GM19193 (cell line): ENCODE data around the gene MTHFD2.

Experiments used
- POLR2A ChIP-seq: IDR thresholded peaks from 4 replicates; pipeline ENCODE4 v1.6.1; 2011; ENCODE audit not compliant: insufficient read depth, insufficient read length; ENCODE audit errors: extremely low read depth

The MTHFD2 gene

DNA sequence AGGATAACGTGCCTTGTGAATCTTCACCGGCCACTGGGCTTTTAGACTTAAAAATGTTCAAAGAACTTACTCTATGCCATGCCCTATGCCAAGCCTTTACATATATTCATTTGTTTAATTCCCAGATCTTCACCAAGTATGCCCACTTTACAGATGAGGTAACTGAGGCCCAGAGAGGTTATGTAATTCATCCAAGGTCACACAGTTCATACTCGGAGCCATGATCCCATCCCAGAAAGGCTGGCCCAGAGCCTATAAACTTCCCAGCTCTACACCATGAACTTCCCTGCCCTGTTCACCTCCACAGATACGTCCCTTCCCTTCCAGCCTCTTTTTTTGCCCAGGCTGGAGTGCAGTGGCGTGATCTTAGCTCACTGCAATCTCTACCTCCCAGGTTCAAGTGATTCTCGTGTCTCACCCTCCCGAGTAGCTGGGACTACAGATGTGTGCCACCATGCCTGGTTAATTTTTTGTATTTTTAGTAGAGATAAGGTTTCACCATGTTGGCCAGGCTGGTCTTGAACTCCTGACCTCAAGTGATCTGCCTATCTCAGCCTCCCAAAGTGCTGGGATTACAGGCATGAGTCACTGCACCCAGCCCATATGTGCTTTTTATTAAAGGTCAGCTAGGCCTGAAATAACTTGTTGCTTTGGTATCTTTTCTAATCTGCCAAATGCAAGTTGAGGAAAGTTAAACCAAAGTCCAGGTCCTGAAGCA, 44.1 kb downstream of the MTHFD2 start:
- no peak for TF ChIP-seq POLR2A

DNA sequence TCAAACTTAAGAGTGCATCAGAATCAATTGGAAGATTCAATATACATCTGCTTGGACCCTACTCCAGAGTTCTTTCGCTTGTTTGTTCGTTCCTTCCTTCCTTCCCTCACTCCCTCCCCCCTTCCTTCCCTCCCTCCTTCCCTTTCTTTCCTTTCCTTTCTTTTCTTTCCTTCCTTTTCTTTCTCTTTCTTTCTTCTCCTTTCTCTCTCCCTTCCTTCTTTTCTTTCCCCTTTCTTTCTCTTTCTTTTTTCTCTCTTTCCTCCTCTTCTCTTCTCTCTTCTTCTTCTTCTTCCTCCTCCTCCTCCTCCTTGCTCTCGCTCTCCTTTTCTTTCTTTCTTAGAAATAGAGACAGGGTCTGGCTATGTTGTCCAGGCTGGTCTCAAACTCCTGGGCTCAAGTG, 45.9 kb downstream of the MTHFD2 start:
- TF ChIP-seq POLR2A, result no peak

DNA sequence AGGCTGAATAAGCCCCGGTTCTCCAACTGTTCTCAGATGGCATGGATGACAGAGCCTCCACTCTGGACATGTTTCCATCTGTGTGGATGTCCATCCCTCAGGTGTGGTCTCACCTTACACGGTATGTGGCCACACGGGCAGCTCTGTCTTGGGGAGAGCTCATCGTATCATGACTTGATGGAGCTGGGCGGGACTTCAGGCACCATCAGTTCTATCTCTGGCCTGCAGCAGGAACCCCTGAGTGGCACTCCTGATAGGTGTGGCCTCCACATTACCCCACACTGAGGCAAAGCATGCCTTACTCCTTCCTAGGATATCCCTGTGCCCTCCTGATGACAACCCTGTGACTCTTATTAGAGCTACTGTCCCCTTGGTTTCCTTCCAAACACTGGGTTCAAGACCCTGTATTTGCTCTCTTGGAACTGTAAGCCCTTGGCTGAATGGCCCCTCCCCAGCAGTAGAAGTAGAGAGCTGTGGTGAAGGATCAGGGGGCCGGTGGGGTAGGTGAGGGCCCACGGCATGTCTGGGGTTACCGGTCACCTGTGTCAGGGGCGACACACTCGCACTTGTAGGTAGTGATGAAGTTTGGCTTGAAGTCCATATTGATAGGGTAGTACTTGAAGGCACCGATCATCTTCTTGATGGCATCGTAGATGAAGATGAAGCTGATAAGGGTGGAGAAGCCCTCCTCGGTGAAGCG, 48.2 kb downstream of the MTHFD2 start:
- no peak for TF ChIP-seq POLR2A

DNA sequence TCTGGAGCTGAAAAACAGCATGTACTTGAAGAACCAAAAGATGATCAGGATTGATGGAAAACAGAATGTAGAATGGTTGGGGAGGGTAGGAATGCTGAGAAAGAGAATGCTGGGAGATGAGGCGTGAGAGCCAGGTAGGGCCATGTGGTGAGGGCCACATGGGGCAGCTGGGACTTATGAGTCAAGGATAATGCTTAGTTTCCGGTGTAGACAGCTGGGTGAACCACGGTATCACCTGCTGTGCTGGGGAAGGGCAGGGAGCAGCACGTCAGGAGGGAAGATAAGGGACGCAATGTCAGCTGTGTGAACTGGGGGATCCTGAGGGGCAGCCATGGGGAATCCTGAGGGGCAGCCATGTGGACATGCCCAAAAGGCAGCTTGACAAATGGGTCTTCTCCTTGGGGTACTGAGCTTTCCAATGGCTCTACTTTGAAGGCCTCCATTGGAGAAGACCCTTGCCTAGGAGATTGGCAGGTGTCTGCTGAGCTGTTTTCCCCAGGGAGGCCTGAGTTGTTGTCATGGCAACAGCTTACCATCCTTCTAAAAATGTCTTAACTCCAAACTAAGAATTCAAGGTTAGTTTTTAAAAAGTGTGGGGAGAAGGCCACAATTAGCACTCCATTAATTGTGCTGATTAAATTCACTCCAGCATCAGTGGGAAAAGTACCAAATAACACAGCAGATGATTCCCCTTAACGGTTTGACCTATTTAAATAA, 51.1 kb downstream of the MTHFD2 start:
- TF ChIP-seq POLR2A, result no peak

DNA sequence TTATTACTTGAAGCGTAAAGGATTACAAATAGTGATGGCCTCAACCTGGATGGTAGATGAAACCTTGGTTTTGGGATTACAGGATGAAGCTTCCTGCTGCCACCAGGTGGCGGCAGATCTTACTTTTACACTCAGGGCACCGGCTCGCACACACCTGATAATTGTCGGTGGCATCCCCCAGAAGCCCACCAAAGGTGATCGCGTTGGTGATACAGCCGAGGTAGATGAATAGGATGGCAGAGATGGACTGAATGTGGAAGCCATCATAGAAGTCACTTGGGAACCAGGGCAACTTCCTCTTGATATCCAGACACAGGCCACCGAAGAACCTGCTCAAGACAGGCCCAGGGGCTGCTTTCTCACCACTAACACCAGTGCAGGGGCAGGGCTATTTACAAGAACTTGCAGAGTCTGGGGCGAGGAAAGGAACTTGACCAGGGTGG, 51.8 kb downstream of the MTHFD2 start:
- no peak for TF ChIP-seq POLR2A

DNA sequence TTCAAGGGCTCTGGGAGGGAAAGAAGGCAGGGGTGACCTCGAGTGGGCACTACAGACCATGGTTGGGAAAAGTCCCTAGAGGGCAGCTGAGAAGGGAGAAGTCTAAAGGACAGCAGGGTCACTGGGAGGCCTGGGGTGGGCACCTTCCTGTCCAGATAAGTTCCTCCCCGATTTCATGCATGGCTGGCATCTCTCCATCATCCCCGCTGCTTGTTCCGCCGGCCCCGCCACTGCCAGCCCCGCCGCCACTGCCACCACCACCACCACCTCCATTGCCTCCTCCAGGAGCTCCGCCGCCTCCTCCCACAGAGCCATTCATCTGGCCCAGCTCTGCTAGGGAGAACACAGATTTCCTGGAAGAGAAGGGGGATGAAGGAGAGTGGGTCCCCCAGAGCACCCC, 53.6 kb downstream of the MTHFD2 start:
- no peak for TF ChIP-seq POLR2A

DNA sequence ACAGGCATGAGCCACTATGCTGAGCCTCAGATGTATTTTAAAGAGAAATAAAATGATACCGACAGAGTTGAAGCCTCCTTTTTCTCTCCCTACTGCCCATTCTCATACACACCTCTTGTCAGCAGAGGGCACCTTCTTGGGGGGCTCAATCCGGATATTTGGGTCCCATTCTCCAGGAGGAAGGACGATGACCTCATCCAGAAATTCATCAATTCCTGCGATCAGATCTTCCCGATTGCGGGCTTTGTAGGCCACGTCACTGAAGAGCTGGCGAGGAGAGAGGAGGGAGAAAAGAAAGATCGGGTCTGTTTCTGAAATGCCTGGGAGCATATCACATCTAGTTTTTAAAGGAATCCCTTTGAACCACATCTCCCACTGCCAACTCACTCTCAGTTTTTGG, 54.4 kb downstream of the MTHFD2 start:
- no peak for TF ChIP-seq POLR2A

DNA sequence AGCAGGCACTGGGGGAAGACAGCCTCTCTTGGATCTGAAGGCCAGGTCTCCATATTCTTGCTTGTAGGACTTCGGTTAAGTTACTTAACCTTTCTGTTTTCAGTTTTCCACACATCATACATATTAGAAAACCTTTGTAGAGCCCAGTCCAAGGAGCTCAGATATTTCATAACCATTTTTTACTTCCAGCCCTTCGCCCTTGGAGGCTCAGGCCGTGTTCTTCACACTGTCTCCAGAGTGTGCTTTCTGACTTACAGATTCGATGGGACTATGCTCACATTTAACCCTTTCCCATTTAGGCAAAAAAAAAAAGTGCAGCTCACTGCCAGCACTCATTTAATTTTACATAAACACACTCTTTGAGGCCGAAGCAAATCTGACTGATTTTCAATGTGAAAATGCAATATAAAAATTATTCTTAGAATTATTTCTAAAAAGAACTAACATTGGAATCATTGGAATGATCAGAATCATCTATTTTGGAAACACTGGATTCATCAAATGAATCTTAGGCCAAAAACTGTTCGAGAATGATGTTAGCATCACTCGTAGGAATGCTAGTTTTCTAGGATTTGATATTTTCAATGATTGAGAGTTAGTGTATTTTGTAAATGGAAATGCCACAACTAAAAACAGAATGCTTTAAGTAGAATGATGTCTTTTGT, 55.0 kb downstream of the MTHFD2 start:
- TF ChIP-seq POLR2A, result no peak

DNA sequence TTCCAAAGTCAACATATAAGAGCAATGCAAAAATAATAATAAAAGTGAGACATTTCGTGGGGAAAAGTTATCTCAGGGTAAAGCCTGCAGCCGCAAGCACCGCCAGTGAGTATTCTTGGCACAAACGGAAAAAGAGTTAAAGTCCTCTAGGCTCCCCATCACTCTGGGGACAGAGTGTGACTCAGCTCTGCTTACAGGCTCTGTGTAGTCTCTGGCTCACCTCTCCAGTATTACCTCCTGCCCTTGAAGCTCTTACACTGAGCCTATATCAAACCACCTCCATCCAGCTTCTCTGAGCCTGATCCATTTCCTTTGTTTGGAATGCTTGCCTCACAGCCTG, 55.5 kb downstream of the MTHFD2 start:
- no peak for TF ChIP-seq POLR2A

DNA sequence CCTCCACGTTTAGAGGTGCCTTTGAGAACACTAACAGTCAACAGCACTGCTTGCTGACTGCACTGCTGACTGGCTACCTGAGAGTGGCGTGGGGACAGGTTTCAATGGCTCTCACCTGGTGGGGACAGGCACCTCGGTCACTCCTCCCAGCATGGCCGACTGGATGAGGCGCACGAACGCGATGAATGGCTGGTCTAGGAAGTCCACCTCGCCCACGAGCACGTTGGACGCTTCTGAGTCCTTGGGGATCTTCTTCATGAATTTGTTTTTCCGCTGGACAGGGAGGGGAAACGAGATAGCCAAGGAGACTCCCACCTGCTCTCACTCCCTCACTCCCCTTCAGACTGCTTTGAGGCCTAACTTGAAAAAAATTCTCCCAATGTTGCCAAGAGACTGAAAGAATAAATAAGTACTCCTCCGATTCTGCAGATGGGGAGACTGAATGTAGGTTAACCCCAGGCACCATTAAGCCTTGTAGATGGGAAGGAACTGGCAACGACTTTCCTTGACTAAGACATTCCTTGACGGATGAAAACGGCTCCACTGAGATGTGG, 57.3 kb downstream of the MTHFD2 start:
- no peak for TF ChIP-seq POLR2A

DNA sequence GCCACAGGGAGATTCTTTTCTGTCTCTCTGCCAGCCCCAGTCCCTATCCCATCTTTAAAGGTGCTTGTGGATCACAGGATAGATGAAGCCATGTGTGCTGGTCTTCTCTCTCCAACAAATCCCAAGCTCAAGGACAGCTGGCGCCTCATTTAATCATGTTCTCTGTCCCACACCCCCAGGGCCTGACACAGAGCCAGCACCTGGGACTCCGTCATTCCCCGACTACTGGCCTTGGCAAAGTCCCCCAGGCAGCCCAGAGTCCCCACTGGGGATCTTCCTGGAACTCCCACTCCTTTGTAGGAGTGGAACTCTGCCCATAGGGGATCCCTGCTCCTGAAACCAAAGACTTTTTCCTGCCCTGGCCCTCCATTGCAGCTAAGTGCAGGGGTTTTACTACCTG, 60.8 kb downstream of the MTHFD2 start:
- no peak for TF ChIP-seq POLR2A

DNA sequence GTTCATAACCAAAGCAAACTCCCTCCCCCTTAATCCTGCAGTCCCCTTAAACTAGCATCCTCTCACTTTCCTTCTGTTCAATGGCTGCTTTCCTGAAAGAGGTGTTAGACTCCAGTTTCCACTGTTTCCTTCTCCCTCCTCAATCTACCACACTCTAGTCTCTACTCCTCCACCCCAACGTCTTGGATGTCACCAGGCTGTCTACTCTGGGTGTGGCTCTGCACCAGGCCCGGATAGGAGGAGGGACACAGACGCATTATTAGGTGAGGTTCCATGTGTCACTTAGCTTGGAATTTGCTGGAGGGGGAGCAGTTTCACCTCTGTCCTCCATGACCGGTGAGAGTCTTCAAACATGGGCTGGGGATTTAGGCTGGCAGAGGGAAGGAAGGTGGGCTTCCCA, 61.3 kb downstream of the MTHFD2 start:
- no peak for TF ChIP-seq POLR2A

DNA sequence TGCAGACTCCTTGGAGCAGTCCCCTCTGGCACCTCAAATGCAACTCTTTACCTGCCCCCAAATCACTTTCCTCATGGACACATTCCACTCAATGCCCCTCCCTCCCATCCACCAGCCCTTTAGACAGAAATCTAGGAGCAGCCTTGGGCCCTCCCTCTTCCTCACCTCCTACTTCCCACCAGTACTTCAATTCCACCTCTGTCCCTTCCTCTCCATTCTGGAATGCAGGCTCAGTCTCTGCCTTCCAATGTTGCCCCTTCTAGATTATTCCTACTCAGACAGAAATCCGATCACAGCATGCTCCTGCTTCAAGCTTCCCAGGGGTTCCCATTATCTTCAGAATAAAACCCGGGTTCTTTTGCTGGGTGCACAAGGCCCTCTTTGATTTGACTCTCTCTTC, 62.1 kb downstream of the MTHFD2 start:
- no peak for TF ChIP-seq POLR2A

DNA sequence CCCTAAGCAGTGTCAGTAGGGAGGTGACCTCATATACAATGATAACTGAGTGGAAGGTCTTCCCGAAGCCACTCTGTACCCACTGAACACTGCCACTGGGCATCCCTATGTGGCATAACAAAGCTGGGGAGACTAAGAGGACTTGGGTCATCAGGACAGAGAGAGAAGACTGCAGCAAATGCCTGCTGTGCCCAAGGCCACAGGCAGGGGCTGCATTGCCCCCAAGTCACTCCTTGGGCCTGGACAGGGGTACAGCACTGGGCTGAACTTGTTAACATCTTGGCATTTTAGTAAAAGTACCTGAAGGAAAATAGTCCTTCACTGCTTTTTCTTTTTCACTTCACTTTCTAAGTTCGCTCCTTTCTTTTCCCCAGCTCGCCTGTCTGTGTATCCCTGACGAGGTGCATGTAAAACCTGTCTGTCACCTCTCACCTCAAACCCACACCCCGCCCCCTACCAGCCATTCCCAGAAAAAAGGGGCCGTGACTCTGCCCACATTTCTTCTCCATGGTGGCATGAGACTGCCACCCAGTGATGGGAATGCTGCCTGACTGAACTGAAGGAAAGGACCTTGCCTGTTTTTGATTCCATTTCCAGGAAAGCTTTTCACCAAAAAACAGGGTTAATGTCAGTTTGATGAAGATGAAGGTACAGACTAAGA, 62.9 kb downstream of the MTHFD2 start:
- no peak for TF ChIP-seq POLR2A

DNA sequence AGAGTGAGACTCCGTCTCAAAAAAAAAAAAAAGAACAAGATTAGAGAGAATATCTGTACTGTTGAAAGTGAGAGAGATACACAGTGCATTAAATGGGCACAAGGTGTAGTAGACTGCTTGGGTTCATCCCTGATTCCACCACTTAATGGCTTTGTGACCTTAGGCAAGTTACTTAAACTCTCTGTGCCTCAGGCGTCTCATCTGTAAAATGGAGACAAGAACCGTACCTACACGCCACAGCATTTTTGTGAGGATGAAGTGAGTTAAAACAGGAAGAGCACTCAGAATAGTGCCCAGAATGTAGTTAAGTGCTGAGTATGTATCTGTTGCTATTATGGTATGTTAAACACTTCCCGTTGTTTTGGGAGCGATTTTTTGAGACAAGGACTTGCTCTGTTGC, 64.3 kb downstream of the MTHFD2 start:
- TF ChIP-seq POLR2A, result no peak

DNA sequence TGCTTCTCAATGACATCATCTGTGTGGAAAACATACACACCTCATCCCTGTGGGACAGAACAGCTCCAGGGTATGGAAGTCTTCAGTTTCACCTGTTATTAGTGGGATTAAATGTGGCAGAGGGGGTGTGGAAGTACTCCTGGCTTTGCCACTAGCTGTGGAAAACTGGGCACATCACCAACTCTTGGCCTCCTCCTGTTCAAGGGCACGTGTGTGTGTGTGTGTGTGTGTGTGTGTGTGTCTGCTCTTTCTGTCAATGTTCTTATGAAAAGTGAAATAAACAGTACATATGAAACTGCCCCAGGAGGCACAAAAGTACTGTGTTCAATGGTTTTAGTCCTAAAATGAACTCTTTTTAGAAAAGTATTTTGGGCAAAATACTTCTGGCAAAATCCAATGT, 65.9 kb downstream of the MTHFD2 start:
- TF ChIP-seq POLR2A, result no peak

DNA sequence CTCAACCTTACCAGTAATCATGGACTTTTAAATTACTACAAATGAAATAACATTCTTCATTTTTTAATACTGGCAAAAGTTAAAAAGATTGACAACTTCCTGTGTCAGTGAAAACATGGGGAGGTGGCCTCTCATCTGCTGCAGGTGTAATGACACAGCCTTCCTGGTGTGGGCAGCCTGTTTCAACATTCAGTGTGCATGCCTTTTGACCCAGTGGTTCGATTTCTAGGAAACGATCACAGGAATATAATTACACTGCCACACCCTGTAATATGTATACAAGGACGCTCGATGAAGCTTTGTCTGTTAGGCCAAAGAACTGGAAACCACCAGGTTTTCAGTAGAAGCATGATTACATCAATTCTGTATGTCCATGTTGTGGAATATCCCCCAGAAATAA, 68.7 kb downstream of the MTHFD2 start:
- TF ChIP-seq POLR2A, result no peak
